GM19463 (cell line): ENCODE results near the gene C8A.

ENCODE experiments used
- ATAC-seq: cut with Tn5 transposase; IDR thresholded peaks from one replicate; pipeline ENCODE4 v1.9.1; 2021; ENCODE audit warnings: mild to moderate bottlenecking, moderate library complexity; ENCODE audit not compliant: unreplicated experiment

C8A gene

DNA sequence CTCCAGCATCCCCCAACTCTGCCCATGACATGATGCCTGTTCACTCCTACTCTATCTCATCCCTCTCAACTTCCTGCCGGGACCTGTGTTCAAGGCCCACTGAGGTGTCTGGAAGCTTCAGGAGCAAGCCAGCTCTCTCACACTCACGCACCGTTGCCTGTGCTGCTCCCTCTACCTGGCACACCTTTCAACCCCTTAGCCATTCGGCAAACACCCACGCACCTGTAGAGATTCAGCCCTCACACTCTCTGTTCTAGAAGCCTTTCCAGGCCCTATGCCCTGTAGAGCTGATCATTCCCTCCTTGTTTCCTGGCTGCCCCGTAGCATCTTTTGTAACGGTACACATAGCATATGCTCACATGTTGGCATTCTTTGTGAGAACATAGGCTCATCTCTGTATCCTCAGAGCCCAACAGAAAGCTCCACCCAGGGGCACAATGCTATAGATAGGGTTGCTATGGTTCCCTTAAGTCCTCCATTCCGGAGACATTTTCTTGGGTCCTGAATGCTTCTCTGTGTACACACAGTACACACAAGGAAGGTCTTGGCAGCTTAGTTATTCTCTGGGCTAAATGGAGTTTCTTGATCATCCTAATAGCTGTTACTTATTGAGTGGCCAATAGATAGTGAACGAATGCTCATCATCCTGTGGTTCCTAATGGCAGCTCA, 109.9 kb downstream of the C8A start:
- no peak for ATAC-seq

DNA sequence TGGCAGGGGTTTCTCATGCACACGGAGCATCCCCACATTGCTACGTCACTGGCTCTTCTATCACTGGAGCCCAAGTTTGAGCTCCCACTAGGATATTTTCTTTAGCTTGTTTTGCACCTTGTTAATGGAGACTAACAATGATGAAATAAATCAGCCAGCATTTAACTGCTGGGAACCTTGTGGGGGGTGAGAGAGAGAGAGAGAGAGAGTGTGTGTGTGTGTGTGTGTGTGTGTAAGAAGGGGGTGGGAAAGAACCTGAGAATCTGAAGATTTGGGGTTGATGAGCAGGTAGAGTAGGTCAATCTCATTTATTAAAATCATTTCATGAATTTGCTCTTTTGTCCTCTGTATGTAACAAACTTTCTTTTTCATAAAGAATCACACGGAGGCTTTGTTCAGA, 110.6 kb downstream of the C8A start:
- ATAC-seq: no peak

DNA sequence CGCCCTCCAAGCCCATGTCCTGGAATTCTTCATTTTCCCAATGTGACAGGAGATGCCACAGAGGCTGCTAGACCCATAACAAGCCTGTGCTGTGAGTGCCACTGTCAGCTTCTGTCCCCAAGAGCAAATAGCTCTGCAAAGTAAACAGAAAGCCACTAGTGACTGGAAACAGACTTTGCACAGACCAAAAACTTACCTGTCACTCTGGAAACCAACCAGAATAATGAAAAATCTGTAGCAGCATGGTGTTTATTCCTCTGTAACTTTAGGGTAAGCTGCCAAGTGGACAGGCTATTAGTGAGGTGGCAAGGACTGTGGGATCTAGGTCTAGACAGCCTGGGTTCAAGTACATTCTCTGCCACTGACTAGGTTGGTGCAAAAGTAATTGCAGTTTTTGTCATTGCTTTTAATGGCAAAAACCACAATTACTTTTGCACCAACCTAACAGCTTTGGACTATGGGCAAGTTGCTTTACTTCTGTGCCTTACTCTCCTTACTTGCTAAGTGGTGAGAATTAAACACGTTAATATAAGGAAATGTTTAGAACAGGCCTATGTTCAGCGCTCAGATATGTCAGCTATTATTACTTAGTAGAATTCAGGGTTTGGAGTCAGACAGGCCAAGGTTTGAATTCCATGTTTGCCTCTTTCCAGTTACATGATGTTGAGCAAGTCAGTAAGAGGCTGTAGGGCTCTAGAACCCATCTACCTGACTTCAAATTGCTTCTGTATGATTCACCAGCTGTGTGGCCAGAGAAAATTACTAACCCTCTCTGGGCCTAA, 111.5 kb downstream of the C8A start, which contains the start of gene C8B:
Gene C8B, minus strand, starts transcription at position 100 of the 782 bp plus-strand sequence. Its CDS starts 67 bp downstream, at position 33.
- no peak for ATAC-seq

DNA sequence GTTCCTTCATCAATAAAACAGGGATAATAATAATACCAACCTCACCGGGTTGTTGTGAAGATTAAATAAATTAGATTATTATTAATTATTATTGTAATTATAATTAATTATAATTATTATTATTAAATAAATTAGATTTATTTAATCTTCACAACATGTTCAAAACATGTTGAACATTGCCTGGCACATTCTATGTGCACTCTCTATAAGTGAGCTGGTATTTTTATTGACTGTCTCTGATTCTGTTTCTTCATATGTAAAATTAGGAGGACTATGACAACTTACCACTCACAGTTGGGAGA, 112.1 kb downstream of the C8A start:
- ATAC-seq: no peak

DNA sequence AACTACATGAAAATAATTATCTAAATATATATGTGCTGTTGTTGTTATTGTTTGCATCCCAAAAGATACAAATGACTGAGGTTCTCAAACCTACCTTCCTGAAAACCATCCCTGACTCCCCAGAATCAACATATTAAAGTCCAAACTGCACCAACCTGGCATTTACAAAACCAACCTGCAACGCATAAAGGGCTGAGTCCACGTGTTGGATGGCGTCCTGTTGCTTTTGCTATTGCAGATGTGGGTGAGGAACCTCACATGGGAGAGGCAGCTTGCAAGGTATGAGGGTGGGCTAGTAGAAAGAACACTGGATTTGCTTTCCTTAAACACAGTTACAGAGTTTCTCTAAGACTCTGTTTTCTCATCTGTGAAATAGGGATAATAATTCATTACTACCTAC, 112.8 kb downstream of the C8A start:
- no peak for ATAC-seq
